Endothelial cell (in vitro differentiated cells): ENCODE results near the gene TMEM253. TPM values are rescaled to one million over a fixed set of nuclear protein-coding genes. Genes with fewer than 3 reads are reported as not detected.

Source experiments
- DNase-seq: peaks from one replicate; pipeline ENCODE4 v3.0.0; 2021; ENCODE audit warnings: low spot score
- H3K27ac Mint-ChIP-seq: one replicate; pipeline ENCODE4 v1.8.0; 2021; ENCODE audit warnings: mixed read lengths, inconsistent platforms; ENCODE audit not compliant: unreplicated experiment
- H3K27me3 Mint-ChIP-seq: one replicate; pipeline ENCODE4 v1.8.0; 2021; ENCODE audit warnings: mild to moderate bottlenecking, moderate library complexity, mixed read lengths, inconsistent platforms; ENCODE audit not compliant: unreplicated experiment
- H3K36me3 Mint-ChIP-seq: one replicate; pipeline ENCODE4 v1.8.0; 2021; ENCODE audit warnings: mild to moderate bottlenecking, low read depth, mixed read lengths, inconsistent platforms; ENCODE audit not compliant: unreplicated experiment
- H3K4me1 Mint-ChIP-seq: one replicate; pipeline ENCODE4 v1.8.0; 2021; ENCODE audit warnings: mild to moderate bottlenecking, mixed read lengths, inconsistent platforms; ENCODE audit not compliant: unreplicated experiment
- H3K4me3 Mint-ChIP-seq: one replicate; pipeline ENCODE4 v1.8.0; 2021; ENCODE audit warnings: mild to moderate bottlenecking, mixed read lengths, inconsistent platforms; ENCODE audit not compliant: unreplicated experiment
- H3K9me3 Mint-ChIP-seq: one replicate; pipeline ENCODE4 v1.8.0; 2021; ENCODE audit warnings: mixed read lengths, inconsistent platforms; ENCODE audit not compliant: unreplicated experiment
- total RNA-seq: library from RNA; stranded (reverse); fragmentation: NEBNext Ultra II Directional; extraction: Animal tissue kit (Norgen Biotek cat#: 25700); gene quantifications from one replicate; pipeline ENCODE4 v1.2.1, GENCODE V29; 2021; ENCODE audit not compliant: unreplicated experiment
- TF ChIP-seq, protein P1 (sequence below): fragments of 200-600 bp; sonication (generic); IDR thresholded peaks from one replicate; pipeline ENCODE4 v1.5.0; 2021; ENCODE audit warnings: antibody characterized with exemption; ENCODE audit not compliant: unreplicated experiment

Gene TMEM253
- total RNA-seq, 1 donor from 2014 or later: 0.90 TPM

- H3K27me3 Mint-ChIP-seq: peaks cover 27% of the 10 kb centered on the region
- no peaks in the 10 kb centered on the region for H3K9me3 Mint-ChIP-seq
- TF ChIP-seq, protein P1, sequence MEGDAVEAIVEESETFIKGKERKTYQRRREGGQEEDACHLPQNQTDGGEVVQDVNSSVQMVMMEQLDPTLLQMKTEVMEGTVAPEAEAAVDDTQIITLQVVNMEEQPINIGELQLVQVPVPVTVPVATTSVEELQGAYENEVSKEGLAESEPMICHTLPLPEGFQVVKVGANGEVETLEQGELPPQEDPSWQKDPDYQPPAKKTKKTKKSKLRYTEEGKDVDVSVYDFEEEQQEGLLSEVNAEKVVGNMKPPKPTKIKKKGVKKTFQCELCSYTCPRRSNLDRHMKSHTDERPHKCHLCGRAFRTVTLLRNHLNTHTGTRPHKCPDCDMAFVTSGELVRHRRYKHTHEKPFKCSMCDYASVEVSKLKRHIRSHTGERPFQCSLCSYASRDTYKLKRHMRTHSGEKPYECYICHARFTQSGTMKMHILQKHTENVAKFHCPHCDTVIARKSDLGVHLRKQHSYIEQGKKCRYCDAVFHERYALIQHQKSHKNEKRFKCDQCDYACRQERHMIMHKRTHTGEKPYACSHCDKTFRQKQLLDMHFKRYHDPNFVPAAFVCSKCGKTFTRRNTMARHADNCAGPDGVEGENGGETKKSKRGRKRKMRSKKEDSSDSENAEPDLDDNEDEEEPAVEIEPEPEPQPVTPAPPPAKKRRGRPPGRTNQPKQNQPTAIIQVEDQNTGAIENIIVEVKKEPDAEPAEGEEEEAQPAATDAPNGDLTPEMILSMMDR: no peak
- DNase-seq: no peak
- H3K36me3 Mint-ChIP-seq: peaks cover 23% of the 10 kb centered on the region
- H3K27ac Mint-ChIP-seq: peak overlapping the region; percentile 84
- H3K4me1 Mint-ChIP-seq: peaks cover 19% of the 10 kb centered on the region
- no peak overlapping the region for H3K4me3 Mint-ChIP-seq
Observed at GRCh38 chr14:21084998-21085853, 15.6 kb upstream of the TMEM253 start.

DNA sequence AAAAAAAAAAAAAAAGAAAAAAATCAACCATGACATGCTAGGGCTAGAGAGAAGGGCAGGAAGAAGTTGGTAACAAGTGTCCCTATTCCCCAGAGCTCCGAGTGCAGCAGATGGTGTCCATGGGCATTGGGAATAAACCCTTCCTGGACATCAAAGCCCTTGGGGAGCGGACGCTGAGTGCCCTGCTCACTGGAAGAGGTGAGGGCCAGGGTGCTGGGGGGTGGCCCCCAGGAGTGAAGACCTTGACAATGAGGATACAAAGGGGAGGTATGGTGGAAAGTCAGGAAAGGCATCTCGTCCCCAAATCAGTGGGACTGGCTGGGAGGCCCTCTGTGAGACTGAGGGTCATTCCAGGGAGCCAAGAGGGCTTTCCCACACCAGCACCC, 14.0 kb upstream of the TMEM253 start:
- Mint-ChIP-seq H3K4me3 (peak overlapping the region; percentile 66), H3K36me3 (peaks cover 29% of the 10 kb centered on the region)

GRCh38 chr14:21087294-21088091, 13.4 kb upstream of the TMEM253 start:
- peaks cover 19% of the 10 kb centered on the region for H3K4me1 Mint-ChIP-seq
- no peaks in the 10 kb centered on the region for H3K9me3 Mint-ChIP-seq
- H3K27me3 Mint-ChIP-seq: peaks cover 30% of the 10 kb centered on the region
- H3K36me3 Mint-ChIP-seq: peaks cover 26% of the 10 kb centered on the region
- DNase-seq: peak; percentile 66
- H3K4me3 Mint-ChIP-seq: peak overlapping the region; percentile 16
- H3K27ac Mint-ChIP-seq: peak overlapping the region; percentile 93
- TF ChIP-seq, protein P1: no peak

More for the DNA sequence above, 14.0 kb upstream of the TMEM253 start:
- peak overlapping the region; percentile 93 for H3K27ac Mint-ChIP-seq
- DNase-seq: no peak
- H3K9me3 Mint-ChIP-seq: no peaks in the 10 kb centered on the region
- H3K4me1 Mint-ChIP-seq: peaks cover 19% of the 10 kb centered on the region
- peaks cover 34% of the 10 kb centered on the region for H3K27me3 Mint-ChIP-seq
- TF ChIP-seq, protein P1: no peak

- DNase-seq: no peak
- Mint-ChIP-seq H3K9me3 (no peaks in the 10 kb centered on the region), H3K36me3 (peaks cover 19% of the 10 kb centered on the region), H3K27ac (peak overlapping the region; percentile 79), H3K27me3 (peaks cover 31% of the 10 kb centered on the region), H3K4me1 (peaks cover 22% of the 10 kb centered on the region), H3K4me3 (no peak overlapping the region)
- TF ChIP-seq, protein P1: no peak
Observed at GRCh38 chr14:21088687-21089086, 12.2 kb upstream of the TMEM253 start.
